ENCODE data around the gene DHX36.

Gene DHX36

DNA sequence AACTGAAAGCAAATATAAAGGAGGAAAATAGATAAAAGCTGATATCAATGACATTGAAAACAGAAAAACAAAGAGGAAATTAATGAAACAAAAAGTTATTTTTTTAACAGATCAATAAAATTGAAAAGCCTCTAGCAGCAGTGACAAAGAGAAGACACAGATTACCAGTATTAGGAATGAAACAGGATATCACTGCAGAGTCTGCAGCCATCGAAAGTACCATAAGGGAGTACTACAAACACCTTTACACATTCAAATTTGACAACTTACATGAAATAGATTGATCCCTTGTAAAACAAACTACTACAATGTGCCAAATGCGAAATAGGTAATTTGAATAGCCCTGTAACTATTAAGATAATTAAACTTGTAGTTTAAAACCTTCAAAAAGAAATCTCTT is 24.9 kb upstream of the DHX36 start:
- in situ Hi-C loops (cut with MboI; ENCODE audit: low sequenced_read_pairs, unreplicated experiment), result loop anchor here (25.0 kb wide), 1 partner anchor 988 kb away; no protein-coding TSS in a partner anchor
- DNase-seq (ENCODE audit: low spot score), result no peak
- TF ChIP-seq, protein P1, sequence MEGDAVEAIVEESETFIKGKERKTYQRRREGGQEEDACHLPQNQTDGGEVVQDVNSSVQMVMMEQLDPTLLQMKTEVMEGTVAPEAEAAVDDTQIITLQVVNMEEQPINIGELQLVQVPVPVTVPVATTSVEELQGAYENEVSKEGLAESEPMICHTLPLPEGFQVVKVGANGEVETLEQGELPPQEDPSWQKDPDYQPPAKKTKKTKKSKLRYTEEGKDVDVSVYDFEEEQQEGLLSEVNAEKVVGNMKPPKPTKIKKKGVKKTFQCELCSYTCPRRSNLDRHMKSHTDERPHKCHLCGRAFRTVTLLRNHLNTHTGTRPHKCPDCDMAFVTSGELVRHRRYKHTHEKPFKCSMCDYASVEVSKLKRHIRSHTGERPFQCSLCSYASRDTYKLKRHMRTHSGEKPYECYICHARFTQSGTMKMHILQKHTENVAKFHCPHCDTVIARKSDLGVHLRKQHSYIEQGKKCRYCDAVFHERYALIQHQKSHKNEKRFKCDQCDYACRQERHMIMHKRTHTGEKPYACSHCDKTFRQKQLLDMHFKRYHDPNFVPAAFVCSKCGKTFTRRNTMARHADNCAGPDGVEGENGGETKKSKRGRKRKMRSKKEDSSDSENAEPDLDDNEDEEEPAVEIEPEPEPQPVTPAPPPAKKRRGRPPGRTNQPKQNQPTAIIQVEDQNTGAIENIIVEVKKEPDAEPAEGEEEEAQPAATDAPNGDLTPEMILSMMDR (IDR thresholded peaks at IDR 0.05; ENCODE audit: borderline replicate concordance, control extremely low read depth, extremely low read depth, insufficient read depth, missing control alignments), result no peak

DNA sequence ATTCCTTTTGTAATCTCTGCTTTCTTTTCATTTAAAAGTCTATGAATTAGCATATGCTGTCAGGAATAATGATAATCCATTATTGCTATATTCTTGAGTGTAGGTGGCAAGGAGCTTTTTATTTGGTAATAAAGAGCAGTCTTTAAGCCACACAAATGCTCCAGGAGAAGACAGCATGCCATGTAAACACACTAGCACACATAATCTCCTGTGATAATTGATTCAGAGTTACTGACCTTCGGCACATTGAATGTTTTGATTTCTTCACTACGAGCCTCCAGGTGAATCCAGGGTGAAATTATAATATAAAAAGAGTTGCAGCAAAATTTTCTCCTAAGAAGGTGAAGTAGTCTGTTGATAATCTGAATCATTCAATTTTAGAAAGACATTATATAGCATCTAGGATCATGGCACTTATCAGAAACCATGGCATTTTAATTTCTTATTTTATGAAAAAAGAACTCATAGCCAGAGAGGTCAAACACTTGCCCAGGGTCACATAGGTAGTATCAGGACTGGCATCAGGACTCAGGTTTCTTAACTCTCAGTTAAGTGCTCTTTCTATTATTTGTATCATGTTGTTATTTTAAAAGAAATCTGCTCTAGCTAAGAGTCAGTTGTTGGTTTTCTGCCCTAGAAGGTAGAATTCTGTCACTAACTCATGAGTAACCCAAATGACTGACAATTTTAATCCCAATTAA is 21.3 kb upstream of the DHX36 start:
- in situ Hi-C loops (cut with MboI; ENCODE audit: low sequenced_read_pairs, unreplicated experiment), result loop anchor here (25.0 kb wide), 1 partner anchor 992 kb away; no protein-coding TSS in a partner anchor

GRCh38 chr3:154338570-154338969 is 14.3 kb upstream of the DHX36 start:
- in situ Hi-C loops (cut with MboI; ENCODE audit: low sequenced_read_pairs, unreplicated experiment), result loop anchor here (25.0 kb wide), 1 partner anchor 999 kb away; no protein-coding TSS in a partner anchor
- DNase-seq (ENCODE audit: low spot score), result no peak
- TF ChIP-seq, protein P1 (IDR thresholded peaks at IDR 0.05; ENCODE audit: borderline replicate concordance, control extremely low read depth, extremely low read depth, insufficient read depth, missing control alignments), result no peak

More for the DNA sequence above, 21.3 kb upstream of the DHX36 start:
- DNase-seq (ENCODE audit: low spot score), result no peak
- TF ChIP-seq, protein P1 (IDR thresholded peaks at IDR 0.05; ENCODE audit: borderline replicate concordance, control extremely low read depth, extremely low read depth, insufficient read depth, missing control alignments), result no peak

DNA sequence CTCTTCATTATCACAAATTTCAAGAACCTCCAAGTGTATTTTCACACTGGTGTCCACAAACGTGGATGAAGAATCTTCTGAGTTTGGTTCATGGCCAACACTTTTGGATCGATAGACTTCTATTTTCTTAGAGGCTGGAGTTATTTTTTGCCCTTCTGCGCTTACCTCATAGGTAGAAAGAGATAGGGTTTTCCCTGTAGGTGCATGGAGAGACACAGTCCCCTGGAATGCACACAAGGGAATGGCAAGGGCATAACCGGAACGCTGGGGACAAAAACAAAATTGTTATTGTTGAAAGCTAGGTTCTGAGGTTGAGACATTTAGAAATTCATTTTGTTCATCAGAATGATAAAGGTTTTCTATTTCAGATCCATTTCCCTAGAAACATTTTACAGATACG is 13.7 kb upstream of the DHX36 start:
- TF ChIP-seq, protein P1 (IDR thresholded peaks at IDR 0.05; ENCODE audit: borderline replicate concordance, control extremely low read depth, extremely low read depth, insufficient read depth, missing control alignments), result no peak
- in situ Hi-C loops (cut with MboI; ENCODE audit: low sequenced_read_pairs, unreplicated experiment), result loop anchor here (25.0 kb wide), 1 partner anchor 999 kb away; no protein-coding TSS in a partner anchor
- DNase-seq (ENCODE audit: low spot score), result no peak

DNA sequence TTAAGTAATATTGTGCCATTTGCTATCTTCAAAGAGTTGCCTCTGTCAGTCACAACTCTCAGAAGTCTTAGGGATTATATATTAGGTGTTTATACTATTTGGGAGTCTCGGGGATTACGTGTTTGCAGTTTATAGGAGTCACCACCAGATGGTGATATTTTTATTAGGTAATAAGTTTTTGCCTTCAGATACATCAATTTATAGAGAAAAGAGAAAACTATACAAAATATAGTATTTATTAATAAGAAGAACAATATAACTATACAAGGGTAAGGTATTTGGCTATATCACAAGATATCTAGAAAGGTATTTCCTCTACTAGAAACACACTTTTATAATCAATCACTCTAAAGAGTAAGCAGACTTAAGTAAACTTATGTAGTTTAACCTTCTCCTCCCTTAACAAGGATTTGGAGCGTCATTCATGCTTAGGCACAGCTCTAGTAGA is 10.7 kb upstream of the DHX36 start:
- peak; percentile 9 for DNase-seq (ENCODE audit: low spot score)
- TF ChIP-seq, protein P1 (IDR thresholded peaks at IDR 0.05; ENCODE audit: borderline replicate concordance, control extremely low read depth, extremely low read depth, insufficient read depth, missing control alignments), result peak; percentile 13
- in situ Hi-C loops (cut with MboI; ENCODE audit: low sequenced_read_pairs, unreplicated experiment), result loop anchor here (25.0 kb wide), 1 partner anchor 1002 kb away; no protein-coding TSS in a partner anchor

- TF ChIP-seq, protein P1 (IDR thresholded peaks at IDR 0.05; ENCODE audit: borderline replicate concordance, control extremely low read depth, extremely low read depth, insufficient read depth, missing control alignments), result no peak
- no peak for DNase-seq (ENCODE audit: low spot score)
- in situ Hi-C loops (cut with MboI; ENCODE audit: low sequenced_read_pairs, unreplicated experiment), result loop anchor here (25.0 kb wide), 1 partner anchor 1009 kb away; no protein-coding TSS in a partner anchor
Observed at GRCh38 chr3:154327871-154328270, 3.6 kb upstream of the DHX36 start.
